ENCODE results near the gene PGPEP1. TPM values are rescaled to one million over a fixed set of nuclear protein-coding genes. Genes with fewer than 3 reads are reported as not detected.
"Not testable (repeated sequence)": the region's sequence is repeated elsewhere in the genome, so short reads cannot be mapped to it uniquely, and the experiment has no call there.

The PGPEP1 gene
- total and polyA plus RNA-seq, 8 donors, result 16.1 to 39.5 (median 20.7) TPM

GRCh38 chr19:18320865-18321733, 19.3 kb upstream of the PGPEP1 start:
- TF ChIP-seq CTCF (IDR thresholded peaks at IDR 0.05), result no peak
- DNase-seq (peak in 2 of 4 donors; percentile 20 to 65), ATAC-seq (no peak)
- Histone ChIP-seq H3K9me3 (no peaks in the 10 kb centered on the region), H3K4me3 (peak overlapping the region in 1 of 2 donors; percentile 81), H3K27ac (peak overlapping the region; percentile 81 to 91), H3K36me3 (no peaks in the 10 kb centered on the region), H3K27me3 (no peaks in the 10 kb centered on the region), H3K4me1 (peaks cover 32 to 71% of the 10 kb centered on the region in 2 donors)
- intact Hi-C loops (cut with DNase I), result no loop called here

GRCh38 chr19:18321734-18322102, 18.7 kb upstream of the PGPEP1 start:
- intact Hi-C loops (cut with DNase I), result no loop called here
- H3K4me1 ChIP-seq, result peaks cover 32 to 66% of the 10 kb centered on the region in 2 donors
- TF ChIP-seq CTCF (IDR thresholded peaks at IDR 0.05), result no peak
- H3K36me3 ChIP-seq, result no peaks in the 10 kb centered on the region
- no peaks in the 10 kb centered on the region for H3K27me3 ChIP-seq
- ATAC-seq, result no peak
- DNase-seq, result peak in 1 of 4 donors; percentile 33
- no peaks in the 10 kb centered on the region for H3K9me3 ChIP-seq
- peak overlapping the region in 1 of 2 donors; percentile 81 for H3K4me3 ChIP-seq
- H3K27ac ChIP-seq, result peak overlapping the region; percentile 81 to 91

- H3K9me3 ChIP-seq, result no peaks in the 10 kb centered on the region
- ATAC-seq, result peak; percentile 30
- peak overlapping the region; percentile 58 to 81 for H3K4me3 ChIP-seq
- H3K4me1 ChIP-seq, result peaks cover 32 to 65% of the 10 kb centered on the region in 2 donors
- intact Hi-C loops (cut with DNase I), result no loop called here
- no peaks in the 10 kb centered on the region for H3K36me3 ChIP-seq
- H3K27me3 ChIP-seq, result no peaks in the 10 kb centered on the region
- DNase-seq, result peak in 2 of 4 donors; percentile 37 to 66
- no peak for TF ChIP-seq CTCF (IDR thresholded peaks at IDR 0.05)
- H3K27ac ChIP-seq, result peak overlapping the region; percentile 81 to 91
Measured at GRCh38 chr19:18322318-18322758, 18.1 kb upstream of the PGPEP1 start.

- peak; percentile 94 to 98 (median 98) for DNase-seq
- intact Hi-C loops (cut with DNase I), result no loop called here
- H3K4me3 ChIP-seq, result peak within 1 kb of the TSS; percentile 58 to 81
Measured at GRCh38 chr19:18322759-18323460, 17.5 kb upstream of the PGPEP1 start, which contains the start of gene LSM4. Gene LSM4, minus strand, starts transcription at chr19:18323076. Its CDS starts 56 bp downstream, at chr19:18323020.

GRCh38 chr19:18324373-18324731, 16.0 kb upstream of the PGPEP1 start:
- not testable (repeated sequence) for H3K36me3 ChIP-seq, DNase-seq, H3K27me3 ChIP-seq, ATAC-seq, H3K4me3 ChIP-seq, H3K9me3 ChIP-seq
- intact Hi-C loops (cut with DNase I), result loop anchor here in 1 of 2 donors (2.0 kb wide), 1 partner anchor 46 kb away; no protein-coding TSS in a partner anchor
- H3K4me1 ChIP-seq, result peaks cover 27 to 58% of the 10 kb centered on the region in 2 donors
- H3K27ac ChIP-seq, result peak overlapping the region; percentile 81 to 91

More at GRCh38 chr19:18322759-18323460, 17.5 kb upstream of the PGPEP1 start, which contains the start of gene LSM4:
- TF ChIP-seq CTCF (IDR thresholded peaks at IDR 0.05), result no peak
- ATAC-seq, result peak; percentile 94
- Histone ChIP-seq H3K9me3 (no peaks in the 10 kb centered on the region), H3K27ac (peak within 1 kb of the TSS; percentile 81 to 91), H3K4me1 (peaks cover 32 to 60% of the 10 kb centered on the region in 2 donors), H3K27me3 (no peaks in the 10 kb centered on the region), H3K36me3 (no peaks in the 10 kb centered on the region)
